ENCODE data around the gene SBNO1.
"Not testable (repeated sequence)": the region's sequence is repeated elsewhere in the genome, so short reads cannot be mapped to it uniquely, and the experiment has no call there.

The SBNO1 gene

DNA sequence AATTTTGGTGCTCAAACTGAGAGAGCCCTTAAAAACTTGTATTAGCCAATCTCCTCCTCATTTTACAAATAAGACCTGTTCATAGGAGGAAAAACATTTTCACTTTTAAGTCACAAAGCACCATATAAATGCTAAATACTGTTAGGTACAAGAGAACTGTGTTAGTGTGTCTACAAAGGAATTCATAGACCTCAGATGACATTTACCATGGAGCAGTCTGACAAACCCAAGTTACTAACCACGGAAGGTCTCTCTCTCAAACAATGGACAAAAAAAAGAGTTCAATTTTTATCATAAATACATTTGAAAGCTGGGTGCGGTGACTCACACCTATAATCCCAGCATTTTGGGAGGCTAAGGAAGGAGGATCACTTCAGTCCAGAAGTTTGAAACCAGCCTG lies 10.0 kb downstream of the SBNO1 start:
- H3K36me3 ChIP-seq (ENCODE audit: control insufficient read depth in 1 of 2, insufficient read depth in 2 of 2, low read length in 2 of 2): no peaks in the 10 kb centered on the region
- H3K27me3 ChIP-seq (ENCODE audit: control insufficient read depth in 1 of 2, insufficient read depth in 2 of 2, low read length in 2 of 2): no peaks in the 10 kb centered on the region
- no peaks in the 10 kb centered on the region for H3K9me3 ChIP-seq (ENCODE audit: control insufficient read depth in 1 of 2, low read length in 2 of 2)
- no peak overlapping the region for H3K4me3 ChIP-seq (ENCODE audit: low read depth in 1 of 2, low read length in 2 of 2)
- no peak overlapping the region for H3K27ac ChIP-seq (ENCODE audit: low read depth, low read length)
- H3K4me1 ChIP-seq (ENCODE audit: control insufficient read depth in 1 of 2, insufficient read depth in 2 of 2, low read length in 2 of 2): peaks cover 0 to 3% of the 10 kb centered on the region in 2 donors
- no peak overlapping the region for H3K9ac ChIP-seq (ENCODE audit: low read depth in 1 of 2, low read length in 2 of 2)

DNA sequence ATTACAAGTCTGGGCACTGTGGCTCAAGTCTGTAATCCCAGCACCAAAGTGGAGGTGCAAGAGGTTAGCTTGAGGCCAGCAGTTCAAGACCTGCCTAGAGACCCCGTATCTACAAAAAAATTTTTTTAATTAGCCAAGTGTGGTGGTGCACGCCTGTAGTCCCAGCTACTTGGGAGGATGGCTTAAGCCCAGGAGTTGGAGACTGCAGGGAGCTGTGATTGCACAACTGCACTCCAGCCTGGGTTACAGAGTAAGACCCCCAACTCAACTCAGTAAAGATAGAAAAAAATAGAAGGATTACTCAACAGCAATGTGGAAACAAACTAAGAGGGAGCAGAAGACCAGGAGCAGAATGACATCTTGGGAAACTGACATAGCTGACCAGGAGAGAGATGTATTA lies 13.3 kb downstream of the SBNO1 start:
- H3K27ac ChIP-seq (ENCODE audit: low read depth, low read length): no peak overlapping the region
- no peaks in the 10 kb centered on the region for H3K27me3 ChIP-seq (ENCODE audit: control insufficient read depth in 1 of 2, insufficient read depth in 2 of 2, low read length in 2 of 2)
- no peaks in the 10 kb centered on the region for H3K9me3 ChIP-seq (ENCODE audit: control insufficient read depth in 1 of 2, low read length in 2 of 2)
- H3K36me3 ChIP-seq (ENCODE audit: control insufficient read depth in 1 of 2, insufficient read depth in 2 of 2, low read length in 2 of 2): peaks cover 6 to 9% of the 10 kb centered on the region in 2 donors
- H3K9ac ChIP-seq (ENCODE audit: low read depth in 1 of 2, low read length in 2 of 2): no peak overlapping the region
- H3K4me1 ChIP-seq (ENCODE audit: control insufficient read depth in 1 of 2, insufficient read depth in 2 of 2, low read length in 2 of 2): peaks cover 0 to 3% of the 10 kb centered on the region in 2 donors
- no peak overlapping the region for H3K4me3 ChIP-seq (ENCODE audit: low read depth in 1 of 2, low read length in 2 of 2)

DNA sequence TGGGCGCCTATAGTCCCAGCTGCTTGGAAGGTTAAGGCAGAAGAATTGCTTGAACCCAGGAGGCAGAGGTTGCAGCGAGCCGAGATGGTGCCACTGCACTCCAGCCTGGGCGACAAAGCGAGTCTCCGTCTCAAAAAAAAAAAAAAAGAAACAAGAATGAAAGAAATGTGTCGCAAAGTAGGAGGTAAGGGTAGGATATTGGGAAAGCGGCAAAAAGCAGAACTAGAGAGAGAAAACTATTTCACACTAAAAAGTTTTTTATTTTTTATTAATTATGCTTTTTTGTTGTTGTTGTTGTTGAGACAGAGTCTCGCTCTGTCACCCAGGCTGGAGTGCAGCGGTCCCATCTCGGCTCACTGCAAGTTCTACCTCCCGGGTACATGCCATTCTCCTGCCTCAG lies 17.7 kb downstream of the SBNO1 start:
- H3K4me1 ChIP-seq (ENCODE audit: control insufficient read depth in 1 of 2, insufficient read depth in 2 of 2, low read length in 2 of 2): no peaks in the 10 kb centered on the region
- no peak overlapping the region for H3K4me3 ChIP-seq (ENCODE audit: low read depth in 1 of 2, low read length in 2 of 2)
- H3K36me3 ChIP-seq (ENCODE audit: control insufficient read depth in 1 of 2, insufficient read depth in 2 of 2, low read length in 2 of 2): peaks cover 24 to 47% of the 10 kb centered on the region in 2 donors
- no peak overlapping the region for H3K9ac ChIP-seq (ENCODE audit: low read depth in 1 of 2, low read length in 2 of 2)
- H3K27ac ChIP-seq (ENCODE audit: low read depth, low read length): no peak overlapping the region
- H3K27me3 ChIP-seq (ENCODE audit: control insufficient read depth in 1 of 2, insufficient read depth in 2 of 2, low read length in 2 of 2): no peaks in the 10 kb centered on the region
- H3K9me3 ChIP-seq (ENCODE audit: control insufficient read depth in 1 of 2, low read length in 2 of 2): no peaks in the 10 kb centered on the region

DNA sequence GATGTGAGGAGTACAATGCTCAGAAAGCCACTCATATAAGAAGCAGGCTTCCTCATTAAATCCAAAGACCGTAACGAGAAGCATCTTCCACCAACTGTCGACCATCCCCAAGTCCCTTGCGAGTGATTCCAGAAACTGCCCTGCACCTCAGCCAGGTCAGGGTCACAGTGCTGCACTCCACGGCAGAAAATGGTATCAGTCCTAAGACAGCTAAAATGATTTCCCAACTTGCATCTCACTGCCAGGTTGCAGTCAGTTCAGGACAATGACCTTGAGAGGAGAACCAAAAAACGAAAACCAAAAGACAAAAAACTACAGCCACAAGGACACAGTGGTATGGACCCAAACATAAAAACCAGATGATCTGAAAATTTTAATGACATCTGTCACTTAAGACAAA lies 20.6 kb downstream of the SBNO1 start:
- Histone ChIP-seq H3K27ac (ENCODE audit: low read depth, low read length) (no peak overlapping the region), H3K9me3 (ENCODE audit: control insufficient read depth in 1 of 2, low read length in 2 of 2) (no peaks in the 10 kb centered on the region), H3K36me3 (ENCODE audit: control insufficient read depth in 1 of 2, insufficient read depth in 2 of 2, low read length in 2 of 2) (peaks cover 30 to 68% of the 10 kb centered on the region in 2 donors), H3K4me3 (ENCODE audit: low read depth in 1 of 2, low read length in 2 of 2) (no peak overlapping the region), H3K27me3 (ENCODE audit: control insufficient read depth in 1 of 2, insufficient read depth in 2 of 2, low read length in 2 of 2) (no peaks in the 10 kb centered on the region), H3K9ac (ENCODE audit: low read depth in 1 of 2, low read length in 2 of 2) (no peak overlapping the region), H3K4me1 (ENCODE audit: control insufficient read depth in 1 of 2, insufficient read depth in 2 of 2, low read length in 2 of 2) (no peaks in the 10 kb centered on the region)

DNA sequence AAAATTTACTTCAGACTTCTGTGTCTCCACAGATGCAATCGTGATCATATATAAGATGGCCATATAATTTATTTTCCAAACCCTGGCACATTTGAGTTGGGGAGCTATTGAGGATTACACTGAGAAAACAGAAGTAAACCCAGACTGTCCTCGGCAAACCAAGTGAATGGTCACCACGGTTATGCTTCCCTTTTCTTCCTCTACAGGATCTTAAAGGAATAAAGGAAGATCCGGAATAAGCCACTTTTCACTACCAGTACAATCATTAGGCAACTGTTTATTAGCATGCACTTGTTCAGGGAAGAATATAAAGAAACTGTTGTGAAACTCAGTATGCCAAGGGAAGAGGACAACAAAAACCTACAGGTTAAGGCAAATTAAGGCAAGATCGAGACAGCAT lies 27.6 kb downstream of the SBNO1 start:
- Histone ChIP-seq H3K4me1 (ENCODE audit: control insufficient read depth in 1 of 2, insufficient read depth in 2 of 2, low read length in 2 of 2) (no peaks in the 10 kb centered on the region), H3K9me3 (ENCODE audit: control insufficient read depth in 1 of 2, low read length in 2 of 2) (no peaks in the 10 kb centered on the region), H3K9ac (ENCODE audit: low read depth in 1 of 2, low read length in 2 of 2) (no peak overlapping the region), H3K27ac (ENCODE audit: low read depth, low read length) (no peak overlapping the region), H3K27me3 (ENCODE audit: control insufficient read depth in 1 of 2, insufficient read depth in 2 of 2, low read length in 2 of 2) (no peaks in the 10 kb centered on the region), H3K4me3 (ENCODE audit: low read depth in 1 of 2, low read length in 2 of 2) (no peak overlapping the region), H3K36me3 (ENCODE audit: control insufficient read depth in 1 of 2, insufficient read depth in 2 of 2, low read length in 2 of 2) (peaks cover 22 to 63% of the 10 kb centered on the region in 2 donors)

DNA sequence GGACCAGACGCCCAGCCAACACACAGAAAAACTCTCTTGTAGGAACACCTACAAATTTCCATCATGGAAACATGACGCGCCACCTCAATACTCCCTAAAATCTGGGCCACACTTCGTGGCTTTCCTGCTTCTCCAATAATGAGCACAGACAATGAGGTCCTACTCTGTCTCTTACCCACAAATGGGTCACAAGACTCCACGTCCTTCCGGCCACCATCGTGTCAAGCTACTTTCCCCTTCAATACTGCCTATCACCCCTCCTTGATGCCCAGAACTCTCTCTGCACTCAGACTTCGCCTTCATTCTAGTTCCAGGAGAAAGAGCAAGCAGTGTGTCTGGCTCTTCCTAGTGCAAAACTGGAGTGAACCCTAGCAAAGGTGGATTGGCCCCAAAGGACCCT lies 28.1 kb downstream of the SBNO1 start:
- Histone ChIP-seq H3K9ac (ENCODE audit: low read depth in 1 of 2, low read length in 2 of 2) (no peak overlapping the region), H3K4me1 (ENCODE audit: control insufficient read depth in 1 of 2, insufficient read depth in 2 of 2, low read length in 2 of 2) (no peaks in the 10 kb centered on the region), H3K9me3 (ENCODE audit: control insufficient read depth in 1 of 2, low read length in 2 of 2) (no peaks in the 10 kb centered on the region), H3K4me3 (ENCODE audit: low read depth in 1 of 2, low read length in 2 of 2) (no peak overlapping the region), H3K36me3 (ENCODE audit: control insufficient read depth in 1 of 2, insufficient read depth in 2 of 2, low read length in 2 of 2) (peaks cover 22 to 62% of the 10 kb centered on the region in 2 donors), H3K27ac (ENCODE audit: low read depth, low read length) (no peak overlapping the region), H3K27me3 (ENCODE audit: control insufficient read depth in 1 of 2, insufficient read depth in 2 of 2, low read length in 2 of 2) (no peaks in the 10 kb centered on the region)

DNA sequence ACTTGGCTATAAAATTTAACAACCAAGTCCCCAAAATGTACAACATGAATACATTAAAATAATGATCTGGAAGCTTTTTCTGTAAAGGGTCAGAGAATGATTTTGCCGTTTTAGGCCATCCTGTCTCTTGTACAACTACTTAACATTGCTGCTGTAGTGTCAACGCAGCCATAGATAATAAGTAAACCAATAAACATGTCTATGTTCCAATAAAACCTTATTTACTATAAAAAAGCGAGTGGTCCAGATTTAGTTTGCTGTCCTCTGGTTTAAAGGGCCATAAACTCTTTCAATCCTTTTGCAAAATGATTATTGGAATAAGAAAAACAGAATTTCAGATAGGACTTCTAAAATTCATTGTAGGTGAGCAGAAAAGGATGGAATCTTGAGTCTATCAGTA lies 29.2 kb downstream of the SBNO1 start:
- no peaks in the 10 kb centered on the region for H3K9me3 ChIP-seq (ENCODE audit: control insufficient read depth in 1 of 2, low read length in 2 of 2)
- no peak overlapping the region for H3K9ac ChIP-seq (ENCODE audit: low read depth in 1 of 2, low read length in 2 of 2)
- H3K4me3 ChIP-seq (ENCODE audit: low read depth in 1 of 2, low read length in 2 of 2): no peak overlapping the region
- peaks cover 23 to 63% of the 10 kb centered on the region in 2 donors for H3K36me3 ChIP-seq (ENCODE audit: control insufficient read depth in 1 of 2, insufficient read depth in 2 of 2, low read length in 2 of 2)
- H3K4me1 ChIP-seq (ENCODE audit: control insufficient read depth in 1 of 2, insufficient read depth in 2 of 2, low read length in 2 of 2): no peaks in the 10 kb centered on the region
- H3K27ac ChIP-seq (ENCODE audit: low read depth, low read length): no peak overlapping the region
- no peaks in the 10 kb centered on the region for H3K27me3 ChIP-seq (ENCODE audit: control insufficient read depth in 1 of 2, insufficient read depth in 2 of 2, low read length in 2 of 2)

DNA sequence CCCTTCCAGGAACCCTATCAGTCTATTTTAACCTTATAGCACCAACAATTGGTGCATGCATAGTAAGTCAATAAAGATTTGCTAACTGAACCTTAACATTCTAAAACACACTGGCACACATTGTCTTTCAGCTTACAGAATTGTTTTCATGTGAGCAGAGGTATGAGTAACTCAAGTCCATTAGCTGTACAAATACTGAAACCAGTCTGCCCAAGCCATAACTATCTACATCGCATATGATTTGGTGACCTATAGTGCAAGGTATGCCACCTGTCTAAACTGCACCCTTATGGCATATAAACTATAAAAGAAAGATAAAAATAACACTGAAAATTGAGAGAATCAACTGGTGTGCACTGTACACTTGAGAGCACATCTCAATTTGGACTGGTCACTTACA lies 34.8 kb downstream of the SBNO1 start:
- Histone ChIP-seq H3K27ac (ENCODE audit: low read depth, low read length) (no peak overlapping the region), H3K9ac (ENCODE audit: low read depth in 1 of 2, low read length in 2 of 2) (no peak overlapping the region), H3K9me3 (ENCODE audit: control insufficient read depth in 1 of 2, low read length in 2 of 2) (no peaks in the 10 kb centered on the region), H3K36me3 (ENCODE audit: control insufficient read depth in 1 of 2, insufficient read depth in 2 of 2, low read length in 2 of 2) (peaks cover 30 to 79% of the 10 kb centered on the region in 2 donors), H3K4me3 (ENCODE audit: low read depth in 1 of 2, low read length in 2 of 2) (no peak overlapping the region), H3K27me3 (ENCODE audit: control insufficient read depth in 1 of 2, insufficient read depth in 2 of 2, low read length in 2 of 2) (no peaks in the 10 kb centered on the region), H3K4me1 (ENCODE audit: control insufficient read depth in 1 of 2, insufficient read depth in 2 of 2, low read length in 2 of 2) (no peaks in the 10 kb centered on the region)

DNA sequence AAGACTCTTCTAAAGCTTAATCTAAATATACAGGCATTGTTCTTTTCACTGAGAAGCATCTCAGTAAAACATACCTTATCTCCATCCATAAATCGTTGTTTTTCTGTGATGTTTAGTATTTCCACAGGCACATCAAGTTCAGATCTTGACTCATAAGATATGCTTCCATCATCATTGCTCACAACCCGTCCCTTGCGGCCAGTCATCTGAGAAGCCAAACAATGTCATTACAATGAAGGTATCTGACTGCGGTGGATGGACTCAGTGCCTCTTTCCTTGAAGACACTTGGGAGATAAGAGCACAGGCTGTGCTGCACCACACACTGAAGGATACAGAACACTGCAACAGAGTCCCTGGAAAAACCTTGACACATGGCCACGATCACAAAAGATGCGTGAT lies 44.8 kb downstream of the SBNO1 start:
- no peaks in the 10 kb centered on the region for H3K4me1 ChIP-seq (ENCODE audit: control insufficient read depth in 1 of 2, insufficient read depth in 2 of 2, low read length in 2 of 2)
- H3K4me3 ChIP-seq (ENCODE audit: low read depth in 1 of 2, low read length in 2 of 2): no peak overlapping the region
- peaks cover 35 to 99% of the 10 kb centered on the region in 2 donors for H3K36me3 ChIP-seq (ENCODE audit: control insufficient read depth in 1 of 2, insufficient read depth in 2 of 2, low read length in 2 of 2)
- H3K27ac ChIP-seq (ENCODE audit: low read depth, low read length): no peak overlapping the region
- no peaks in the 10 kb centered on the region for H3K9me3 ChIP-seq (ENCODE audit: control insufficient read depth in 1 of 2, low read length in 2 of 2)
- H3K27me3 ChIP-seq (ENCODE audit: control insufficient read depth in 1 of 2, insufficient read depth in 2 of 2, low read length in 2 of 2): no peaks in the 10 kb centered on the region
- H3K9ac ChIP-seq (ENCODE audit: low read depth in 1 of 2, low read length in 2 of 2): no peak overlapping the region

DNA sequence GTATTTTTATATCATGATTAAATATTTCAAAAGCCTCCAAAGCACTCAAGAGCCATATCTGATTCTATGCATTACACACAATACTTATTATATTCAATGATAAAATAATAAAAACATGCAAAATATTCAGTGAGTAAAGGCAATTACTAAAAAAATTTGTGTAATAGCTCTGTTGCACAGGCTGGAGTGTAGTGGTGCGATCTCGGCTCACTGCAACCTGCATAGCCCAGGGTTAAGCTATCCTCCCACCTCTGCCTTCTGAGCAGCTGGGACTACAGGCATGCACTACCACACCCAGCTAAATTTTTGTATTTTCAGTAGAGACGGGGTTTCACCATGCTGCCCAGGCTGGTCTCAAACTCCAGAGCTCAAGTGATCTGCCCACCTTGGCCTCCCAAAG lies 45.4 kb downstream of the SBNO1 start:
- Histone ChIP-seq H3K4me3 (ENCODE audit: low read depth in 1 of 2, low read length in 2 of 2) (no peak overlapping the region), H3K27ac (ENCODE audit: low read depth, low read length) (no peak overlapping the region), H3K9me3 (ENCODE audit: control insufficient read depth in 1 of 2, low read length in 2 of 2) (no peaks in the 10 kb centered on the region), H3K27me3 (ENCODE audit: control insufficient read depth in 1 of 2, insufficient read depth in 2 of 2, low read length in 2 of 2) (no peaks in the 10 kb centered on the region), H3K36me3 (ENCODE audit: control insufficient read depth in 1 of 2, insufficient read depth in 2 of 2, low read length in 2 of 2) (peaks cover 35 to 99% of the 10 kb centered on the region in 2 donors), H3K9ac (ENCODE audit: low read depth in 1 of 2, low read length in 2 of 2) (no peak overlapping the region), H3K4me1 (ENCODE audit: control insufficient read depth in 1 of 2, insufficient read depth in 2 of 2, low read length in 2 of 2) (no peaks in the 10 kb centered on the region)

DNA sequence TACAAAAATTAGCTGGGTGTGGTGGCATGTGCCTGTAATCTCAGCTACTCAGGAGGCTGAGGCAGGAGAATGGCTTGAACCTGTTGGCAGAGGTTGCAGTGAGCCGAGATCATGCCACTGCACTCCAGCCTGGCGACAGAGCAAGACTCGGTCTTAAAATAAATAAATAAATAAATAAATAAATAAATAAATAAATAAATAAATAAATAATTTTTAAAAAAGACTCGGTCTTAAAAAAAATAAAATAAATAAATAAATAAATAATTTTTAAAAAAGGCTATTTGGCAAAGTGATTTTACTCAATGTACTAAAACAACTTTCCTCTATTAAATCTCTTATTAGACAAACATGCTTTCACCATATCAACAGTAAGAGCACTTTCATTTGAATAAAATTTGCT lies 51.6 kb downstream of the SBNO1 start:
- not testable (repeated sequence) for H3K27ac ChIP-seq (ENCODE audit: low read depth, low read length)

More for the DNA sequence above, 51.6 kb downstream of the SBNO1 start:
- H3K9me3 ChIP-seq (ENCODE audit: control insufficient read depth in 1 of 2, low read length in 2 of 2); H3K9ac ChIP-seq (ENCODE audit: low read depth in 1 of 2, low read length in 2 of 2); H3K27me3 ChIP-seq (ENCODE audit: control insufficient read depth in 1 of 2, insufficient read depth in 2 of 2, low read length in 2 of 2); H3K4me3 ChIP-seq (ENCODE audit: low read depth in 1 of 2, low read length in 2 of 2); H3K4me1 ChIP-seq (ENCODE audit: control insufficient read depth in 1 of 2, insufficient read depth in 2 of 2, low read length in 2 of 2): not testable (repeated sequence)
- peaks cover 35 to 83% of the 10 kb centered on the region in 2 donors for H3K36me3 ChIP-seq (ENCODE audit: control insufficient read depth in 1 of 2, insufficient read depth in 2 of 2, low read length in 2 of 2)
